LNCAP (cell line): ENCODE data around the gene CORO7.

ENCODE experiments used
- CTCF ChIP-seq: fragments of 450-650 bp; IDR thresholded peaks from 2 replicates; pipeline ENCODE4 v1.5.1; 2017; ENCODE audit warnings: mild to moderate bottlenecking

The CORO7 gene

GRCh38 chr16:4324492-4325252 lies 91.7 kb downstream of the CORO7 start:
- TF ChIP-seq CTCF = no peak

DNA sequence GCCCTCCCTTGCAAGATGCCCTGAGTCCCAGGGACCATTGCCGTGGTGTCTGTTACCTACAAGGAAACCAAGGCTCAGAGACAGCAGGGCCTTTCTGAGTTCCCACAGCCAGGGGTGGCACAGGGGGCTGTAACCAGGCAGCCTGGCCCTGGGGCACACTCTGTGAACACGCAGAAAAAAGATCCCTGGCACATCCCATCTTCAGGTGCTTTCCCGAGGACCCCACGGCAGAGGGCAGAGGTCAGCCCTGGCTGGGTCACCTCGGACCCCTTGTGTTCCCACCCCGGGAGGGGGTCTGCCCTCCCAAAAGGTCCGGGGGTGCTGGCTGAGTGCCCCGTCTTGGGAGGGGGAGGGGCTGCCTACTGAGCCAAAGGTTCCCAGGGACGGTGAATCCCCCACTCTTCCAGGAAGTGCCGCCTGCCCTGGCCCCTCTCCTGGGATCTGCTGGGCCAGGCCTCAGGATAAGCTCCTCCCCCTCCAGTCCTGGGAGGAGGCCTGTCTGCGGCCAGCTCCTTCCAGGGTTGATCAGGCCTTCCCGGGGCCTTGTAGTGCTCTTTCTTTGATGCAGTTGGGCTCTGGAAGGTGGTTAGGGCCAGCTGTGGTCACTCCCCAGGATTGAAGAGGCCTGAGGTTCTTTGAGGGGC lies 92.4 kb downstream of the CORO7 start:
- no peak for TF ChIP-seq CTCF

DNA sequence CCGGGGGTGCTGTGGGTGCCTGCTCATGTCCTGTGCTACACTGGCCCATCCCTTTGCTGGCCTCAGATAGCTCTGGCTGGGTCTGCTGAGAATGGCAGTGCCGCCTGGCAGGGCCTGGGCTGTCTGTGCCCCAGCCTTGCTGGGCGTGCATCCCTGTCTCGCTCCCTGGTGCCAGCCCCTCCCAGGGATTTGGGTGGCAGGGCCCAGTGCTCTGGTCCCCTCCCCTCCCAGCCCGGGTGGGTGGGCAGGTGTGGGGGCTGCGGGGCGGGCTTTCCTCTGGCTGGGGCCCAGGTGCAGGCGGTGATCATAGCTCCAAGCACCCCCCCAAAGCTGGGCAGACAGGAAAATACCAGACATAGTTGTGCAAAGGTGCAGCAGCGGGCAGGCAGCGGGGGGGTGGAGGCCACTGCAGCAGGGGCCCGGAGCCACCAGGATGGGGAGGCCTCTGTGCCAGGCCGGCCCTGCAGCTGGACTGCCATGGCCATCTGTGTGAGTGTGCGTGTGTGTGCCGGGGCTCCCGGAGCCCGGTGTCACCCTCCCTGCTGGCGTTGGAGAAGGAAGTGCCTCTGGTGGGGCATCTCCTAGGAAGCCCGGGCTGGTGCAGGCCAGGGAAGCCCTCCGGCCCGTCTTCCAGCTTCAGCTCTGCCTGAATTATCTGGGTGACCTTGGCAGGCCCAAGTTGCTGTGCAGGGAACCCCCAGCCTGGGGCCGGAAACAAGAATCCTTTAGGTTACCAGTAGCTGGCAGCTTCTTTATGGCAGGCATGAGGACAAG lies 93.1 kb downstream of the CORO7 start:
- TF ChIP-seq CTCF = no peak

DNA sequence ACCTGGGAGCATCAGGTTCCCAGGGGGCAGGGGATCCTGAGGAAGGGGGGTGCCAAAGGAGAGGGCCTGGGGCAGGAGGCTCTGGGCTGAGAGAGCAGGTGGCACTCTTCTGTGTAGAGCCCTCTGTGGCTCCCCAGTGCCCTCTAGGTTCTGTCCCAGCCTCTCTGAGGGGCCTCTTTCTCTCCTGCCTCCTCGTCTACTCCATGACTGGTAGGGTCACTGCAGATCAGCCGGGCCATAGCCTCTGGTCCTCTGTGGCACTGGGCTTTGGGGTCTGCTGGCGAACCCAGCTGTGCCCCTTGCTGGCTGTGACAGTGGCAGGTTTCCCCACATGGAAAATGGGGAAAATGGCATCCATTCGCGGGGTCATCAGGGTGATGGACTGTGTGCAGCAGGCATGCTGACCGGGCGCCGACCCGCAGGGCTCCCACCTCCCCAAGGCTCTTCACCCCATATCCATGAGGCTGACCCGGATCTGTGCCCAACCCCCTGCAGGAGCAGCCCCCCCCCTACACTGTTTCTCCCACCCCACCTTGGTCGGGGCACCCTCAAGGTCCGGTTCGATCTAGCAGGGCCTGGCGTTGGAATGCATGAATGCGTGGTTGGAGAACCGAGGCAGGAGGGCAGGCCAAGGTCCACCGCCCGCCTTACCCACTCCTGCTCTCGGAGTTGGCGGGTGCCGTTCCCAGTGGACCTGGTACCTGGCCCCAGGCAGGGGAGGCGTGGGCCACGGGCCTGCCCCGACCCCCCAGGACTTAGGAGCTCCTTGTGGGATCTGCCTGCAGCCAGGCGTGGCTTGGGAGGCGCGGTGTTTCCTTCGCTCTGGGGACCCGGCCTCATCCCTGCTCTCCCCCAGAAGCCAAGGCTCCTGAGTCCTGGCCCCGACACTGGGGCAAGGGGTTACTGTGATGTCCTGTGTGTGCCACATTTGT lies 94.0 kb downstream of the CORO7 start:
- no peak for TF ChIP-seq CTCF

DNA sequence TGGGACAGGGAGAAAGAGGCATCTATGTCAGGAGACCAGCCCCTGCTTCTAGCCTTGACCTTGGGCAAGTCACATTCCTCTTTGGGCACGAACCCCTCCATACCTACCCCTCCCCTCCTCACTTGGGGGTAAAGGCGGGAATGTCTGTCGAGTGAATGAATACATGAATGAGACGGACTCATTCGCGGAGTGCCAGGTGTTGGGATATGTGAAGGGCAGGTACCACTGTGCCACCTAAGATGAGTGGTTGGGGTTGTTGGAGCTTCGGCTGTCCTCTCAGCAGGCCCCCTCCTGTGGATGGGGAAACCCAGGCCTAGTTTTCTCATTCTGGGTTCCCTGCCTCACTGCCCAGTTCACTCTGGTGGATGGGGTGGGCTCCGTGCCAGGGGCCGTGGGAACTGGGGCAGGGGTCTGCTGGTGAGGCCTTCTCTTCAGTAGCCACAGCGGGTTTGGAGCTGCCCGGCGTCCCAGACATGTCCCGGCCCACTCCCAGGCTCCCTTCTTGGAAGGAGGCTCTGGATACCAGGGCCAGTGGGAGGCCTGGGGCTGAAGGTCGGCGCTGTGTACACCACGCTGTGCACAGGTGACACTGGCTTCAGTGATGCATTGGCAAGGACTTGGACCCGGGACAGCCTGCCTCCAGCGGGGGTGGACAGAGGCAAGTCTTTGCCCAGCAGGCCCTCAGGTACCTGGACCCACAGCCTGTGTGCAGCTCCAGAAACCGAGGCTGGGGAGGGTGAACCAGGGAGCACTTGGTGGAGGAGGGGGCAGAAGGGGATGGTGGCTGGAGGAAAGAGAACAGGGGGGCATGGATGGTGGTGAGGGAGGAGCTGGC lies 94.9 kb downstream of the CORO7 start:
- TF ChIP-seq CTCF = no peak

DNA sequence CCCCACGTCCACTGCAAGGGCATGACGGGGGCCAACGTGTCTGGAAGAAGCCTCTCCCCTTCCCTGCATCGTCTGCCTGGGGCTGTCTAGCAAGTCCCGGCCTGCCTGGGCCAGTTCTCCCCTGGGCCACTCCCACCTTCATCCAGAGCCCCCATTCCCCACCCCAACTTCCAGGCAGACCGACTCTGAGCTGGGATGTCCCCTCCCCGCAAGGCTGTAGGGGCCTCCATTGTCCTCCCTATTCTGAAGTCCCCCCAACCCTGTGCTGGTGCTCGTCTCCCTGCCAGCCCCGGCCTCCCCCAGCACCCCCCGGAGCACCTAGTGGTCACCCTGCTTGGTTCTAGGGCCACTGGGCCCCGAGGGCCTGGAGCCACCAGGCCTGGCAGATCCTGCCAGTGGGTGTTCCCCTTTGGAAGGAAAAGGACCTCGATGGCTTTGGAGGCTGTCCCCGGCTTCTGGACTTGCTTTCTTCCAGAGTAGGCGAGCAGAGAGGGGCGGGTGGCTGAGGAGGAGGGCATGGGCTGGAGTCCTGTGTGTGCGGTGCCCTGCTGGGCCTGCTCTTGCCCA lies 95.7 kb downstream of the CORO7 start:
- TF ChIP-seq CTCF = no peak
